ENCODE results near the gene GALP. TPM values are rescaled to one million over a fixed set of nuclear protein-coding genes. Genes with fewer than 3 reads are reported as not detected.

Gene GALP
- total RNA-seq, 4 donors from 2014 or later, result not detected

DNA sequence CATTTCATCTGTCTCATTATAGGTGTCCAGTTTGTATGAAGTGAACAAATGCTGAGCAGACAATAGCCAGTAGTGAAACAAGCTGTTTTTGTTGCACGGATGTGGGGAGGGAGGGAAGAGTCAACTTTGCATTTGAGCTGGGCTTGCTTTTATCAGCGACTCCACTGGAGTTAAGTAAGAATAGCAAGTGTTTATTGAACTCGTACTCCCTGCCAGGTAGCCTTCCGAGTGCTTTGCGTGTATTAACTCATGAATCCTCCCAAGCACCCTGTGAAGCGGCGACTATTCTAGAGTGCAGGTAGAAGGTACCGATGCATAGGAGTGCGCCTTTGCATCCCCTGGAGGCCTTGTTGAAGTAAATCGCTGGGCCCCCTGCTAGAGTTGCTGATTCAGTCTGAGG is 39.4 kb upstream of the GALP start:
- TF ChIP-seq CTCF (IDR thresholded peaks at IDR 0.05; ENCODE audit: low read depth), result no peak

DNA sequence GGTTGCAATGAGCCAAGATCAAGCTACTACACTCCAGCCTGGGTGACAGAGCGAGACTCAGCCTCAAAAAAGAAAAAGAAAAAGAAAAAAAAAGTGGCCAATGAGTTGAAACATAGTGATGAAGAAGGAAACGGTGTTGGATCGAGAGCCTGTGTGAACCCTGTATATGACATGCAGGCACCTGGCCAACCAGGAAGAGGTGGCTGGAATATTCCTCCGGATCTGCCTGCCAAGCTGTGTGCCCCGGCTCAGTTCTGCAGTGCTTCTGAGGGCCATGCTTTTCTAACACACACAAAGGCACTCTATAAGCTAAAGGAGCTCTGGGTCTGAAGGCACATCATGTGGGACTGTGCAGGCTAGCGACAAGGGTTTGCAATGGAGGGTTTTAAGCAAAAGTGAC is 38.4 kb upstream of the GALP start:
- TF ChIP-seq CTCF (IDR thresholded peaks at IDR 0.05; ENCODE audit: low read depth), result no peak

DNA sequence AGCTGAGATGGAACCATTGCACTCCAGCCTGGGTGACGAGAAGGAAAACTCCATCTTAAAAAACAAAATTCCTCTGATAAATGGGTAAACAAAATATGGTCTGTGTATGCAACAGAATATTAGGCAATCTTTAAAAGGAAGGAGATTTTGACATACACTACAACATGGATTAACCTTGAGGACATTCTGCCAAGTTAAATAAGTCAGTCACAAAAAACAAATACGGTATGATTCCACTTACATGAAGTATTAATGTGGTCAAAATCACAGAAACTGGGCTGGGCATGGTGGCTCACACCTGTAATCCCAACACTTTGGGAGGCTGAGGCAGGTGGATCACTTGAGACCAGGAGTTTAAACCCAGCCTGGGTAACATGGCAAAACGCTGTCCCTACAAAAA is 37.7 kb upstream of the GALP start:
- no peak for TF ChIP-seq CTCF (IDR thresholded peaks at IDR 0.05; ENCODE audit: low read depth)

DNA sequence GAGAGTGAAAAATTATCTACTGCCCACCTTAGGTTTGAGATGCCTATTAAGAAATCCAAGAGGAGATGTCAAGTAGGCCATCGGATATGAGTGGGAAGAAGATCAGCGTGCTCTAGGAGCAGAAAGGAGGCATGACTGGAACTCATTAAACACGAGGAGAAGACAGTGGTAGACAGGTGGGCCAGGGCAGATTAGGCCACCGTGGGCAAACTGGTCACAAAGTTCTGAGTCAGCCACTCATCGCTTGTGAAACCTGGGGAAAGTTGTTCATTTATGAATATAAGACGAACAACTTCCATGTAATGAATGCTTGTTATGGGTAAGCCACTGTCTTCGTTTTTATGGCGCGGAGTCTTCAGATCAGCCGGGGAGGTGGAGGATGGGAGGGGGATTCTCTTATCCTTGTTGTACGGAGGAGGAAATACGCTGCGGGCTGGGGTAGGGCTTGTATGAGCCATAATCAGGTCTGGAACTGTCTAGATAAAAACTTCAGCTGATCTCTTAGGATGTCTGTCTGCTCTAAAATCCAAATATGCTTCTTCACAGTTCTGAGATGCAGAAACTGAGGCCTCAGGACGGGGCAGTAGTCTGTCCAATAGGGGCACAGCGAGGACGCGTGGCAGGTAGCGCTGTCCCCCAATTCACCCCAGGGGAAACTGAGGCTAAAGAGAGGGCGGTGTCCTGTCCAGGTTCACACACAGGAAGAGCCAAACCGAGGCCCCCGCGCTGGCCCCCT is 35.8 kb upstream of the GALP start:
- no peak for TF ChIP-seq CTCF (IDR thresholded peaks at IDR 0.05; ENCODE audit: low read depth)

DNA sequence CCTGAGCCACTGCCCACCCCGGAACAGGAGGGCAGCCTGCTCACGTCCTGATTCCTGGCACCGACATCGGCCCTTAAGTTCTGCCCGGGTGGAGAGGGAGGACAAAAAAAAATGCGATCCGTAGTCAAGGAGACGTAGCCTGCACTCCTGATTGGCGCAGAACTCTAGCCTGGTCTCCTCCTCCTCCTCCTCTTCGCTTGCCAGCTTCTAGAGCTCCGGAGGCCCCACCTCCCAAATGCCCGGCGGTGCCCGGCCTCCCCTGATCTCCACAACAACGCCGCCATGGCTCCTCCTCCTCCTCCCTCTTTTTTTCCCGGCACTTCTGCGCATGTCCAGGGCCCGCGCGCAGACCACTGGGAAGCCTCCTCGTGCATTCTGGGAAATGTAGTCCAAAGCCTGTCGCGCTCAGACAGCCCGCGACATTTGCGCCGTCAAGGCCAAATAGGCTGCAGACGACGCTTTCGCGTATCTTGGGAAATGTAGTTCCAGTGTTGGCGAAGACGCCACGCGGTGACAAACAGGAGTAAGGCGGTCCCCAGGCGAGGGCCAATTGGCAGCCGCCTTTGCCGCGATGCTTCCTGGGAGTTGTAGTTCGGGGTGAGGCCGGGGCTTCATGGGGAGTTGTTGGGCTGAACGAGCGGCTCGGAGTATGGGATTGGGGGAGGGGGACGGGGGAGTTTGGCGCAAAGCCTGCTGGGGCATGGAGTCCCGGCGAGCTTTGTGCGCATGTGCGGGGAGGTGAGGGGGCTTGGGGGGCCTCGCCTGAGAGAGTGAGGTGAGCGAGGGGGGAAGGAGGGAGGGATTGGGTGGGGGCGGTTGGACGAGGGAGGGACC is 35.0 kb upstream of the GALP start, which contains the start of gene ZNF444:
Gene ZNF444 (plus strand): TSS at position 705 of the 834 bp plus-strand sequence. CDS start 5,625 bp downstream, outside the sequence.
- TF ChIP-seq CTCF (IDR thresholded peaks at IDR 0.05; ENCODE audit: low read depth), result no peak

DNA sequence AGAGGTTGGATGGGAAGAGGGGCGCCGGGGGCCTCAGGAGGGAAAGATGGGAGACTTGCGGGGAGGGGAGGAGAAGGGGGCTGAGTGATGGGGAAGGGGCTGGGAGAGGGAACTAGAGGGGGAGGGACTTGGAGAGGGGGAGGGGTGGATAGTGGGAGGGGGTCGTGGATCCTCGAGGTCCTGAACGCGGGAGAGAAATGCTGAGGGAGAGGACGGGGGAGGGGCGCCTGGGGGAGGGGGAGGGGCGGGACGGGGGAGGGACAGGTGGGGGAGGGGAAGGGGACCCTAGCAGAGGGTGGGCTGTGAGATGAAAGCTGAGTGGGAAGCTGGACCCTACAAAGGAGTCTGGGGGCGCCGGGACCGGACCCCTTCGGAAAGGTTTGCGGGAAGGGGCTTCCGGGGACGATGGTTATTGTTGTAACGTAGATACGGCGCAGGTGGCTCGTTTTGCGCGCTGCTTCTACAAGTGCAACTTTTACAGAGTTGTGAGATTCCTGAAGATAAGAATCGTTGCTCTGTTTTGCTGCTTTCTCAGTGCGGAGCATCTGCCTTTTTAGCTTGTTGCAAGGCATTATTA is 34.3 kb upstream of the GALP start:
- no peak for TF ChIP-seq CTCF (IDR thresholded peaks at IDR 0.05; ENCODE audit: low read depth)
